COLO668 (cell line): ENCODE results near the gene TMEM144.
"Not testable (repeated sequence)": the region's sequence is repeated elsewhere in the genome, so short reads cannot be mapped to it uniquely, and the experiment has no call there.

Source experiments
- DNase-seq: peaks from one replicate; lab custom pipeline; 2025; ENCODE audit not compliant: unreplicated experiment; lab: John Stamatoyannopoulos, UW

The TMEM144 gene

DNA sequence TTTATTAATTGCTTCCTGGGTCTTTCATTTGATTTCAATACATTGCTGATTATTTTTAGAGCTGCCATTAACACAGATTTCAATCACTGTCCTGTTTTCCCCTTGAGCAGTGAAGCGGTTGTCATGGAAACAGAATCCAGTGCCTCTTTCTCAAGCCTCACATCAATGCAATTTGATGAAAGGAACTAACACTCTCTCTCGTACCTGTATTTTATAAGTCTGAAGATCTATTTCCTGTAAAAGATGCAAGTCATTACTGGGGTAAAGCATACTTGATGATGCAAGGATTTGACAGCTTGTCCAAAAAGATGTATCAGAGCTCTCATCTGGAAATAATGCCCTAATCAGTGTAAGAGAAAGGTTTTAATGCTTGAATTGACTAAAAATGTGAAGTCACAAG lies 19.6 kb upstream of the TMEM144 start:
- DNase-seq: no peak

DNA sequence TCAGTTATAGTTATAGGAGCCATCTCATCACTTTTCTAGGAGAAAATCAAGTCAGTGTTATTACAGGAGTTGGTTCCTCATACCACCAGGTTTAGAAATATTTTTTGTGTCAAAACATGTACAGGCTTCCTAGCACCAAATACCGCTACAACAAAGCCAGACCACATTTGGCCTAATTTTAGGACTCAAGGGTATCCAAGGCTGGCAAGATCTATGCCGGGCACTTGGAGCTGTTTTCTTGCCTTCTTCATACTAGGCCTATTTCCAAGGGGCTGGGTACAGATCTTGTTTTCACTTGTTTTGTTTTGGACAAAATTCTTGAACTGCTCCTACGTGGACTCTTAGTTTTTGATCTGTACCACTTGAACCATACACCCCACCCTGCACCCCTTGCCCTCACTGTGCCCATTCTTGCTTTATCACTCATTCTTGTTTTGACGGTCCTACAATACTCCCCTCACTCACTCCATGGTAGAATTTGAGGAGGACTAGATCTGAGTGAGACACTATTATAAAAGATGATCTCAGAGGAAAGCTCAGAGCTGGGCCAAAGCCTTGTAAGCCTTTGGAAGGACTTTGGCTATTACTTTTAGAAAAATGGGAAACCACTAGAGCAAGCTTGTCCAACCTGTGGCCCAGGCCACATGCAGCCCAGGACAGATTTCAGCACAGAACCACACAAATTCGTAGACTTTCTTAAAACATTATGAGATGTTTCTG lies 17.7 kb upstream of the TMEM144 start:
- no peak for DNase-seq

DNA sequence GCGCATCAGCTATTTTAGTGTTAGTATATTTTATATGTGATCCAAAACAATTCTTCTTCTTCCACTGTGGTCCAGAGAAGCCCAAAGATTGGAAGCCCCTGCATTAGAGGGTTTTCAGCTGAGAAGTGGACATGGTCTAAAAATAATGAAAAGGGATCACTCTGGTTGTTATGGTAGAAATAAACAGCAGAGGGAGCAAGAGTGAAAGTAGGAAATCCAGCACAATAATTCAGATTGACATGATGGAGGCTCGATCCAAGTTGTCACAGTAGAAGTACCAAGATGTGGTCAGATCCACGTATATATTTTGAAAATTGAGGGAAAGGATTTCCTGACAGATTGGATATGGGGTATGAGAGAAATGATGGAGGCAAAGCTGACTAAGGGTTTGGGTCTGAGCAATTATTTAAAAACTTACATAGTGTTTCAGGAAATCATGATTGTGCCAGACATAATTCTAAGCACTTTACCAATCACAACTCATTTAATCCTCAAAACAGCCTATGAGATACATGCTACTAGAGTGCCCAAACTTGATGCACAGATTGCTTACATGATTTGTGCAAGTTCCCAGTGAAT lies 17.0 kb upstream of the TMEM144 start:
- no peak for DNase-seq

DNA sequence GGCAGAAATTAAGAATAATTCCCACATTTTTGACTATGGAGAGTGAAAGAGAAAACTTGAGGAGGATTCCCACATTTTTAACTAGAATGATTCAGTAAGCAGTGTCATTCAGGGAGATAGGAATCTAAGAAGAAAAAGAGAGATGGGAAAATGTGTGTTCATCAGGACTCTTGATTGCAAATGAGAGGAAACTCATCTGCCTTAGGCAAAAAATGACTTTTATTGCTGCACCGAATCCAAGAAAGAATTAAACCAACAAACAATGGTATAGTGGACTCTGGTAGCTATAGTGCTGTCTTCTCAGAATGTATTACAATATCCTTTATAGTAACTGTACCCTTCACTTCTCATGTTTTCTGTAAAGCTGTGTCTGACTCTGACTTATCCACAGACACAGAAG lies 15.0 kb upstream of the TMEM144 start:
- DNase-seq: no peak

DNA sequence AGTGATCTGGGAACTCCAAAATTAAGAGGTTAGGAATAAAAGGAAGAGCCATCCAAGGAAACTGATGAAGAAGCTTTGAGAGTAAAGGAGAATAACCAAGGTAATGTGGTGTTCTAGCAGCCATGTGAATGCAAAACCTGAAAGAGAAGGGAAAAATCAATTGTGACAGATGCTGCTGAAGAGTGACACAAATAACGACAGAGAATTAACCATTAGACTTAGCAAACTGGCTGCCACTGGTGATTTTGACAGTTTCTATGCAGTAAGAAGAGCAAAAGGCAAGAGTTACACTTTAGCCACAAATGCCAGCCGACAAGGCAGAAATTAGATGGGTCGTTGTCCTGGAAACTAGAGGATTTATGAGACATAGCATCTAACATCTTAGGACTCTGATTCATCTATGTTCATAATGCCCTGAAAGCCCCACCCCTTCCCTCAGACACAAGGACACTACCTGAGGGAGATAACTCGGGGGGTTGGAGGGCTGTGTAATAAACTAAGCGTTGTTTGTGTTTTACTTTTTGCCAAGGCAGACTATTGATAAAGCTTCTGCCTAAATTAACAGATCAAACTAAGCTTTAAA lies 13.0 kb upstream of the TMEM144 start:
- no peak for DNase-seq

DNA sequence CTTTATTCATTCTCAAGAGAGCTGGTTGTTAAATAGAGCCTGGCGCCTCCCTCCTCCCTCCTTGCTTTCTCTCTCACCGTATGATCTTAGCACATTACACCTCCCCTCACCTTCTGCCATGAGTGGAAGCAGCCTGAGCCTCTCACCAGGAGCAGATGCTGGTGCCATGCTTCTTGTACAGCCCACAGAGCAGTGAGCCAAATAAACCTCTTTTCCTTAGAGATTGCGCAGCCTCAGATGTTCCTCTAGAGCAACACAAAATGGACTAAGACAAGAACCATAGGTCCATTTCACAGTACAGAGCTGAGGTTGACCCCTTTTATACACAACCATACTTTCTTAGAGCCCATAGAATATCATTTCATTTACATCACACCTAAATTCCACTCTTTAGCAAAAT lies 10.1 kb upstream of the TMEM144 start:
- no peak for DNase-seq

DNA sequence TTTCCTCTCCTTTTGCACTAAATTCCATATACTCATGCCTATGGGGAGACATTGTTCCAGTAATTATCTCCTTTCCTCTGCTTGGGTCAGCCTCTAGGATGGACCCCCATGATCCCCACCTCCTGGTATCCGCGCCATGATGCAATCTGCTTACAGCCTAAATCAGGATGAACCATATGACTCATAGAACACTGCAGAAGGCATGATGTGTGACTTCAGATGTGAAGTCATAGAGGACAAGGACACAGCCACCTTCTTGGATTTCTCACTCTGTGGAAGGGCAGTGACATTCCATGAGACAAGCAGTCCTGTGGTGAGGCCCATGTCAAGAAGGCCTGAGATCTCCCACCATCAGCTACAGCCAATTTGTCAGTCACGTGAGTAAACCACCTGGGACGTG lies 9.0 kb upstream of the TMEM144 start:
- DNase-seq: no peak

DNA sequence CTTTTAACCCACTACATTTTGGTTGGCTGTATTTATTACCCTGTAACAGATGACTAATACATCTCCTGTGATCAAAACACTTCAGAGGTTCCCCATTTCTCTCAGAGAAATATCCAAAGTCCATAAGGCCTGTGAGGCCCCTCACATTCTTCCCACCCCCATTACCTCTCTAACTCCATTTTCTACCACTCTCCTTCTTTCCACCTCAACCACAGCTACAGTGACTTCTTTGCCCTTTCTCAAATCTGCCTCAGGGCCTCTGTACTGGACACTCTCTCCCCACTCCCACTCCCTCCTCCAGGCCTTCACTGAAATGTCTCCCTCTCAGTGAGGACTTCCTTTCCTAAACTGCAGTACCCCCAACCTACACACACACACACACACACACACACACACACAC lies 8.4 kb upstream of the TMEM144 start:
- no peak for DNase-seq

DNA sequence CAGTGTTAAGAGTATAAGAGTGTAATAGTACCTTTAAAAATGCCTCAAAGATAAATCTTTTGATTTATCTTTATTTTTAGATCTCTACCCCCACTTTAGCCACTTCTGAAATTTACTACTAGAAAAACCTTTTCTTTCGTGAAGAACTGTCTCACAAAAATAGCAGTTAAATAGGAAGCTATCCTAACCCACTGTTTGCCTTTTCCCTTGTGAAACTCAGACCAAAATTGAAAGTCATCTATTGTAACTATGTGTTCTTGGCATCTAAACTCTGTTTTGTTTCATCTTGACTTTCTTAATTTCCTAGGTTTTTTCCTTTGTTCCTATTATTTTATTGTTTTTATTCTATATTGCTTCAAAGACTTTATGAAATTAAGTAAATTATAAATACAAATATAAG lies 7.8 kb upstream of the TMEM144 start:
- no peak for DNase-seq

DNA sequence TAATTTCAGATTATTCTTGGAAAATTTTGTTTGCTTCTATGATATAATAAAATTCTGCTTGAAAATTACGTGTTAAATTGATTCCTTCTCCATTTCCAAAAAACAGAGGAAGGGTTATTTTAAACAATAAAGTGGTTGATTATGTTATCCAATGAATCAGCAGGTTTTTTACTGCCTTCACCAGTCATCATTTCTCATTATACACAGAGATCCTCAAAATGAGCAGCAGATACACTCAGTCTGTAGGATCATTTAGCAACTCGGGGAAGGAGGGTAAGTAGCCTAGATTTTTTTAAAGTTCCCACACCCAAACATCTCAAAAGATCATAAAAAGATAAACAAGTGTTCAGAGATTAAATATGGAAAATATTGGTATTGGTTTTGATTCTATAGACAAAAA lies 6.8 kb upstream of the TMEM144 start:
- no peak for DNase-seq

DNA sequence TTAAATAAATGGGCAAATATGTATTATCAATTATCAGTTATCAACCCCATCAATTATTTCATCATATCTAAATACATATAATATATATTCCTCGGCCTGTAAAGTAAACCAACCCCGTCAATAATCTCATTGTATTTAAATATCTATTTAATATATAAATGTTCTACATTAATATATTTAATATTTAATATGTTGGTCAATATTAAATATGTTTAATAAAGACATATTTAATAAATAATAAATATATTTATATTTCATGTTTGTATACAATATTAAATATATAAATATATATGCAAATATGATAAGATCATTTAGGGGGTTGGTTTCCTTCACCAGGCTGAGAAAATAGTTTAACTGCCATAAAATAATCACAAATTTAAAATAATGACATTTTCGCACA lies 6.4 kb upstream of the TMEM144 start:
- no peak for DNase-seq

DNA sequence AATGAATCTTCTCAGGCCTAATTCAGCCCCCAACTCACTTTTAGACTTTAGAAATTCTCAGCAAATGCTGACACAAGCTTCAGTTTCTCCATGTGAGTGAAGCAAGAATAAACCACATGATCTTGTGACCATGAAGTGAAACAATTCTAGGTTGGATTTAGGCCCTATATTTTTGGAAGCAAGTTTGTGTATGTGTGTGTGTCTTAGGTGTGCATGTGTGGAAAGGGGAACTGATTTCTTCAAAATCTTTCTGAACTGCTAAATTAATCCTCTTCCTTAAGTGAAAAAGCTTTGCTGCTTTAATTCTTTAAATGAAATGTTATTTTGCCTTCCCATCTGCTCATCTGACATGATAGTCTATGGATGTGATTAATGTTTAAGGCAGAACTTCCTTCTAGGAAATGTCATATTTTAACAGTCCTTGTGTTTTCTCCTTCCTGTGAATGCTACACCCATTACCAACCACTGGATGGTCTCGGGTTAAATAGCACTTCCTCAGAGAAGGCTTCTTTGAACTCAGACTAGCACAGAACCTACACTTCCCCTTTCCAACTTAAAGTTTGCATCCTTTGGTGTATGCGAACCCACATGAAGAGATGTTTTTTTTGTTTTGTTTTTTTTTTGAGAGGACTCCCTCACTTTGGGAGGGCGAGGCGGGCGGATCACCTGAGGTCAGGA lies 1.2 kb upstream of the TMEM144 start:
- DNase-seq: no peak

DNA sequence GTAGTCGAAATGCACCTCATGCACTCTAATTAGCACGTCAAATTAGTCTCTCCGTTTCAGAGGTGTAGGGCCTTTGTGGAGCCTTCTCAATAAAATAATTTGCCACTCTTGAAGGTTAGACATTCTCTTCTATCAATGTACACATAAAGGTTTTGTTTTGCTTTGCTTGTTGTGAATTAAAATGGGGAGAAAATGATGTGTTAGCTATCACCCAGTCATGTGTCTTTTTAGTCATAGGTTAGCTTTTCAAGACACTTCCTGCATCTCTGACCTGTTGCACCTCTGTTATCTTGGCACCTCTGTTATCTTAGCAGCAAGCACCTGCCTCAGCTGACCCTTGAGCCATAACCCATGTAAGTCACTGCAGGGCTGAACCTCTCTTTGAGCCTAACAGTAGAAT lies 936 bp downstream of the TMEM144 start:
- DNase-seq: no peak

DNA sequence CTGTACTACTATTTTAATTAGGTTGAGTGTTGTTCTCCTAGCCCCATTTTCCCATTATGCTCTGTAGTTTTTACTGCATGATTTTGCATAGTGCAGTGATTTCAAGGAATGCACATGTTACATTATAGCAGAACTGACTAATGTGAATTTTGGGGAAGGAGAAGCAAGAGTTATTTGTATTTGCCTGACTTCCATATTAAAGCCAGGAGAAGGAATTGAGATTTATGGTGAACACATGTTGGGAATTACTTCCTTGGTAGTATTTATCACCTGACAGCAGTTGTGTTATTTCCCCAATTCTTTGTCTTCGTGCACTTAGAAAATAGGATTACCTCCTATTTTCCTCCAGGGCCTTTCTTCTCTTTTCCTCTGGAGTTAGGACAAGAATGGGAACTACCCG lies 3.2 kb downstream of the TMEM144 start:
- DNase-seq: no peak

DNA sequence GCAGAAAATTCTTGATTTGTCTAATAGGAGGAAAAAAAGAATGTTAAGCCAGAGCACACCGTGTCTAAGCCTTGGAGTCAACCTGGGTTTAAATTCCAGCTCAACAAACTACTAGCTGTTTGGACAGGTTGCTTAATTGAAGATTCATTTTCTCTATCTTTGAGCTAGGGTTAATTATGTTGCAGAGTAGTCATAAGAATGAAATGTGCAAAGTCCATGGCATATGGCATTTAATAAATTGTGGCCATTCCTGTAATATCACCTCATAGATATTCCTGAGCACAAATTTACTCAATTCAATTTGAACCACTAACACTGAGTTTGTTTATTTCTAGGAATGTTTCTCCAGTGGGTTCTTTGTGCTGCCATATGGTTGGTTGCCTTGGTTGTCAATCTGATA lies 4.6 kb downstream of the TMEM144 start:
- DNase-seq: no peak

DNA sequence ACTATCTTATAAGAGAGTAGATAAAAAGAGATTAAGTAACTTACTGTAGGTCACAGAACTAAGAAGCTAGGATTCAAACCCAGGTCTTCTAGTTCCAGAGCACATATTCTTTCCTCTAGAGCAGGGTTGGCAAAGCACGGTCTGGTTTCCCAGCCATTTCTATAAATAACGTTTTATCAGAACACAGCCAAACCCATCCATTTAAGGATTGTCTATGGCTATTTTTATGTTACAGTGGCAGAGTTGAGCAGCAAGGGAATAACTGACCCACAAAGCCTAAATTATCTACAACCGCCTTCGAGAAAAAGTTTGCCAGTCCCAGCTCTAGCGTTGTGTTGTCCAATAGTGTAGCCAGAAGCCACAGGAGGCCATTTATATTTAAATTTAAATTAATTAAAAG lies 7.5 kb downstream of the TMEM144 start:
- no peak for DNase-seq

DNA sequence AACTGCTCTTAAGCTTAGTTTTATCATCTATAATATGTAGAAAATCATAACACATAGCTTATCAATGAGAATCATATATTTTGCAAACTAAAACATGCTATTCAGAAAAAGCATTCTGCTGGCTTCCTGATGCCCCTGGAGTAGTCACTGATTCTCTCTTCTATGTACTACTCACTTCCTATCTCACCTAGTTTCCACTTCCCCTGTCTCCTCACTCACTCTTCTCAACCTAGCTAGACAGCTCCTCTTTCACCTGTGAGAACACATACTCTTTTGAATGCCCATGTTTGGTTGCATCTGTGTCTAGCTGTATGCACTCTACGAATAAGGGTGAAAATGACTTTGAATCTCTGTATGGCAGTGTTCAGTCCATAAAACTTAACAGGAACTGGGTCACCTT lies 9.3 kb downstream of the TMEM144 start:
- no peak for DNase-seq

DNA sequence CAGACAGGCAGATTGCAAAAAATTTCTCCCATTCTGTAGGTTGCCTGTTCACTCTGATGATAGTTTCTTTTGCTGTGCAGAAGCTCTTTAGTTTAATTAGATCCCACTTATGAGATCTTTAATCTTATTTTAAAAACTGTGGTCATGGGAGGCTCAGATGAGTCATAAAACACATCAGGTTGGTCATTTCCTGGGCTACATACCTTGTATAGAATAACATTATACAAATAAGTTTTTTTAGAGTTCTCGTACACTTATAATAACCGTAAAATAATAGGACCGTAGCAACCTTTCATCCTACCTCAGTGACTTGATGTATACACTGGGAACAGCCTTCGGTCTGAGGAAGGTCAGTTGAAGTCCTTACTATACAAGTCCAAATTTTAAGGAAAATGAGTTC lies 14.0 kb downstream of the TMEM144 start:
- DNase-seq: not testable (repeated sequence)

DNA sequence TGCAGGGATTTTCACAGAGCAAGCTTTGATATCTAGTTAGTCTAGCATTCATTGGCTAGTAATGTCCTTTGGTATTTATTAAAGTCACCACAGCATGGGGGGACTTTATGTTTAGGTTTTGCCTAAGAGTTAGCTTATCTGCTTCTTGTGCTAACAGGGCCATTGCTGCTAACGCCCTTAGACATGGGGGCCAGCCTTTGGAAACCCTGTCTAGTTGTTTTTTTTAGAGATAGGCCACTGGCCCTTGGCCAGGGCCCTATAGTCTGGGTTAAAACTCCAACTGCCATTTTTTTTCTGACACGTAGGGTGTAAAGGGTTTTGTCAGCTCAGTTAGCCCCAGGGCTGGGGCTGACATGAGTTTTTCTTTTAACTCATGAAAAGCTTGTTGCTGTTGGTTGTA lies 14.7 kb downstream of the TMEM144 start:
- DNase-seq: not testable (repeated sequence)

DNA sequence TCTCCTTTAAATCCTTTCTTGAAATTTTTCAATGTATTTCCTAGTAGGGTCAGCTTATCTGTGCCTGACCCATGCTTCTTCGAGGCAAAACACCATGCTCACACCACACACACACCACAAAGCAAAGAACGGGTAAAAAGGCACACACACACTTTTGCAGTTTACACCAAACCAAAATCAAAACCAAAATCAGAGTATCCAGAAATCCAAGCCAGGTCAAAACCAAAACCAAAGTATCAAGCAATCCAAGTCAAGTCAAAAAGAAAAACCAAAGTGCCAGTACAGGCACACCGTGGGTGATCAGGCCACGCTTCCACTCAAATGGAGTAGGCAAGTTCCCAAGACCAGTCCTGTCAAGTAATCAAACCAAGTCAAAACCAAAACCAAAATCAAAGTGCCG lies 17.6 kb downstream of the TMEM144 start:
- DNase-seq: not testable (repeated sequence)

DNA sequence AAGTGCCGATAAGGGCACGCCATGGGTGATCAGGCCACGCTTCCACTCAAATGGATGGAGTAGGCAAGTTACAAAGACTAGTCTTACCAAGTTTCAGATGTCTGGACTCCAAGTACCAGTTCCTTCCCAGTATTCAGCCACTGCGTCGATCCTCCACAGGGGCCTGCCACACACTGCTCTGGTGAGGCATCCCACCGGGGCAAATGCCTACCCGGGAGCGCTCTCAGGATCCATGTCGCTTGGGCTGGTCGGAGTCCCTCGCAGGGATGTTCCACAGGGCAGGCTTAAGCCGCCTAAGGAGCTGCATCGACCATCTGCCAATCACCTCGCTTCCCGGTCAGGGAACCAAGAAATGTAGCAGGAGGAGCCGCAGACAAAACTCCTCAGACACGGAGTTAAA lies 18.1 kb downstream of the TMEM144 start:
- DNase-seq: not testable (repeated sequence)

DNA sequence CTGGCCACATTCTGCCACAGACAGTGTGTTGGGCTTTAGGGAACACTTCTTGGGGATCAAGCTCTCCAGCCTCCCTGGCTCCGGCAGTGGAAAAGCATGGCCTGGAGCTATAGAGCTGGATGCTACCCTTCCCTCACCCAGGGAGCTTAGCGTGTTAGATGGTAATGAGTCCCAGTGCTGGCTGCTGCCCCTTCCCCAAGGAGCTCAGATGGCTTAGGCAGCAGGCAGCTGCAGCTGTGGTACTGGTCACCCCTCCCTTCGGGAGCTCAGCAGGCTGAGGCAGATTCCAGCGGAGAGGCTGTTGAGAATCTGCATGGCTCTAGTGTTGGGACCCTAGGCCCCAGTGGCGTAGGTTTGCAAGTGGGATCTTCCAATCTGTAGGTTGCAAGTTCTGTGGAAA lies 19.5 kb downstream of the TMEM144 start:
- DNase-seq: no peak
